ENCODE measurements around the gene ZBTB39. TPM values are rescaled to one million over a fixed set of nuclear protein-coding genes. Genes with fewer than 3 reads are reported as not detected.

ZBTB39 gene
- total RNA-seq, 4 donors from 2014 or later, result 4.5 to 8.5 (median 7.4) TPM

GRCh38 chr12:56954057-56954957, 52.0 kb downstream of the ZBTB39 start:
- intact Hi-C loops (cut with DNase I), result no loop called here
- H3K9me3 ChIP-seq, result no peaks in the 10 kb centered on the region
- no peak overlapping the region for H3K4me3 ChIP-seq (replicated peaks in 1 of 3)
- no peaks in the 10 kb centered on the region for H3K4me1 ChIP-seq
- H3K27ac ChIP-seq, result no peak overlapping the region
- TF ChIP-seq POLR2A (IDR thresholded peaks at IDR 0.05) (no peak), CTCF (IDR thresholded peaks at IDR 0.05) (no peak)
- WGBS, 2 donors, result 94 to 95% methylated on average over 4 to 6 of the region's 6 CpGs
- no peaks in the 10 kb centered on the region for H3K36me3 ChIP-seq
- H3K27me3 ChIP-seq, result no peaks in the 10 kb centered on the region
- DNase-seq, result no peak

DNA sequence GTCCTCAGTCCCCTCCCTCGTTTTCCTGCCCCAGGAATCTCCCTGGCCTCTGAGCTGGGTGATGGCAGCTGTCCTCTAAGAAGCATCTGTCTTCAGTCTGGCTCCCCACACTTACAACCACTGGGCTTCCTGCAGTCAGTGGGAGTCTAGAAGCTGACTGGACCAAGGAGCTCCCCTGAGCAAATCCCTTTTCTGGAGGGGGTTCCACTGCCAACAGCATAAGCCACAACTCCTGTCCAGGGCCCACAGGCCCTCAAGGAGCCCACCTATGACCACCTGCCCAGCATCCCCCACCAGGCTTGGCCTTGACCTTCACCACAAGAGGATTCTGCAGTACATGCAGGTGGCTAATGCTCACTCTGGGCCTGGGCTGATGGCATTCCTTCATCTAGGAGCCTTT, 53.0 kb downstream of the ZBTB39 start:
- intact Hi-C loops (cut with DNase I), result no loop called here
- no peaks in the 10 kb centered on the region for H3K9me3 ChIP-seq
- no peak for DNase-seq
- no peak overlapping the region for H3K27ac ChIP-seq
- H3K27me3 ChIP-seq, result no peaks in the 10 kb centered on the region
- no peaks in the 10 kb centered on the region for H3K4me1 ChIP-seq
- H3K4me3 ChIP-seq (replicated peaks in 1 of 3), result no peak overlapping the region
- no peaks in the 10 kb centered on the region for H3K36me3 ChIP-seq
- TF ChIP-seq CTCF (IDR thresholded peaks at IDR 0.05) (no peak), POLR2A (IDR thresholded peaks at IDR 0.05) (no peak)
- WGBS, 2 donors, result 25 to 35% methylated on average over 1 of the region's 1 CpG

GRCh38 chr12:56951582-56952339, 54.6 kb downstream of the ZBTB39 start:
- H3K4me1 ChIP-seq, result no peaks in the 10 kb centered on the region
- 90 to 93% methylated on average over 11 of the region's 11 CpGs for WGBS, 2 donors
- no peaks in the 10 kb centered on the region for H3K36me3 ChIP-seq
- H3K27ac ChIP-seq, result no peak overlapping the region
- no peaks in the 10 kb centered on the region for H3K27me3 ChIP-seq
- no peaks in the 10 kb centered on the region for H3K9me3 ChIP-seq
- TF ChIP-seq POLR2A (IDR thresholded peaks at IDR 0.05) (no peak), CTCF (IDR thresholded peaks at IDR 0.05) (no peak)
- no peak for DNase-seq
- no peak overlapping the region for H3K4me3 ChIP-seq (replicated peaks in 1 of 3)
- intact Hi-C loops (cut with DNase I), result no loop called here

- Histone ChIP-seq H3K4me3 (replicated peaks in 1 of 3) (no peak overlapping the region), H3K4me1 (no peaks in the 10 kb centered on the region), H3K27me3 (no peaks in the 10 kb centered on the region), H3K9me3 (no peaks in the 10 kb centered on the region), H3K27ac (no peak overlapping the region), H3K36me3 (no peaks in the 10 kb centered on the region)
- TF ChIP-seq CTCF (IDR thresholded peaks at IDR 0.05) (no peak), POLR2A (IDR thresholded peaks at IDR 0.05) (no peak)
- intact Hi-C loops (cut with DNase I), result no loop called here
- WGBS, 2 donors, result 95 to 100% methylated on average over 2 of the region's 2 CpGs
- no peak for DNase-seq
Measured at GRCh38 chr12:56948881-56949280, 57.5 kb downstream of the ZBTB39 start.

Other genes starting within 250 kb of the ZBTB39 start
- 100 to 1,000 TPM in 1 of 4 donors, 10 to 100 TPM in 2, 1 to 10 TPM in 1; 4.6 to 109 (median 24.0) TPM for gene HSD17B6, start 243.2 kb downstream of the ZBTB39 start, total RNA-seq
- gene SDR9C7, start 72.1 kb downstream of the ZBTB39 start, total RNA-seq, result not detected
- 1 to 10 TPM in 1 of 4 donors, under 1 TPM in 1, not detected in 2; 0.22 to 1.3 TPM for gene RDH16, start 48.9 kb downstream of the ZBTB39 start, total RNA-seq
- gene TAC3, start 10.0 kb upstream of the ZBTB39 start, total RNA-seq, result not detected
- not detected for gene MYO1A, start 43.6 kb upstream of the ZBTB39 start, total RNA-seq
- gene NEMP1, start 72.2 kb upstream of the ZBTB39 start, total RNA-seq, result 10 to 100 TPM in 2 of 4 donors, 1 to 10 TPM in 2; 5.6 to 10.9 (median 9.2) TPM
- 10 to 100 TPM; 11.8 to 48.0 (median 16.1) TPM for gene NAB2, start 82.6 kb upstream of the ZBTB39 start, total RNA-seq
- 100 to 1,000 TPM in 1 of 4 donors, 10 to 100 TPM in 3; 79.0 to 144 (median 89.8) TPM for gene STAT6, start 104.8 kb upstream of the ZBTB39 start, total RNA-seq
- 100 to 1,000 TPM in 3 of 4 donors, 10 to 100 TPM in 1; 98.5 to 161 (median 118) TPM for gene LRP1, start 121.9 kb upstream of the ZBTB39 start, total RNA-seq
- gene LRP1-AS, start 141.1 kb upstream of the ZBTB39 start, total RNA-seq, result not detected
- gene NXPH4, start 210.2 kb upstream of the ZBTB39 start, total RNA-seq, result under 1 TPM in 1 of 4 donors, not detected in 3; 0.27 TPM
- gene SHMT2, start 223.2 kb upstream of the ZBTB39 start, total RNA-seq, result 10 to 100 TPM; 34.0 to 58.4 (median 49.8) TPM
- gene STAC3, start 244.6 kb upstream of the ZBTB39 start, total RNA-seq, result 1 to 10 TPM in 2 of 4 donors, under 1 TPM in 1, not detected in 1; 0.88 to 7.3 (median 3.0) TPM

Data from thyroid gland (tissue), 4 donors.